ENCODE measurements around the gene SKA3. TPM values are rescaled to one million over a fixed set of nuclear protein-coding genes. Genes with fewer than 3 reads are reported as not detected.

SKA3 gene
- total RNA-seq, 1 donor, result 13.8 TPM

Small RNA genes lying within 50 kb of the gene (small RNA-seq; reads per million reads assigned to genes)
- gene AL158032.1 (not detected), gene RF00086 (not detected), gene RF02116 (not detected)

Other genes starting within 250 kb of the SKA3 start
- 22.1 and 24.2 TPM in 2 replicates for gene LATS2, start 115.0 kb downstream of the SKA3 start, total RNA-seq
- gene SAP18, start 36.4 kb downstream of the SKA3 start, total RNA-seq, result 37.4 and 40.9 TPM in 2 replicates
- gene MRPL57, start 106 bp upstream of the SKA3 start, total RNA-seq, result 13.4 and 15.0 TPM in 2 replicates

Measured in osteoblast (primary cell).